CD14-positive monocyte (primary cell): ENCODE results near the gene CSRP1. TPM values are rescaled to one million over a fixed set of nuclear protein-coding genes. Genes with fewer than 3 reads are reported as not detected.

Source experiments
- DNase-seq, 3 donors: peaks; one replicate each; pipeline ENCODE4 v3.0.0-alpha.2; 2011 to 2022
- H2AFZ ChIP-seq: 2 replicates; pipeline ENCODE4 v1.6.0; 2012; ENCODE audit warnings: mild to moderate bottlenecking, low read depth, low read length, inconsistent platforms; ENCODE audit not compliant: insufficient read depth, poor library complexity, severe bottlenecking
- H3K27ac ChIP-seq, 2 donors: 1 replicate in 1 of 2; 2 replicates in 1 of 2; pipeline ENCODE4 v1.5.1; 2012 to 2013; ENCODE audit warnings: low read length in 2 of 2, control low read depth in 1 of 2, inconsistent platforms in 1 of 2, low read depth in 1 of 2, mild to moderate bottlenecking in 1 of 2
- H3K27me3 ChIP-seq, 2 donors: one replicate each; pipeline versions ENCODE4 v1.6.0 to v1.6.1; 2011 to 2013; ENCODE audit warnings: low read length in 2 of 2; ENCODE audit not compliant: control insufficient read depth in 2 of 2, insufficient read depth in 2 of 2
- H3K36me3 ChIP-seq, 2 donors: replicated peaks in 1 of 2; 1 replicate in 1 of 2; 2 replicates in 1 of 2; pipeline versions ENCODE4 v1.5.1 to v1.6.1; 2012 to 2013; ENCODE audit warnings: low read length in 2 of 2, control low read depth in 1 of 2, inconsistent platforms in 1 of 2, mild to moderate bottlenecking in 1 of 2; ENCODE audit not compliant: insufficient read depth in 2 of 2, control insufficient read depth in 1 of 2
- H3K4me1 ChIP-seq, 2 donors: 1 replicate in 1 of 2; 2 replicates in 1 of 2; pipeline versions ENCODE4 v1.5.1 to v1.6.1; 2012 to 2013; ENCODE audit warnings: low read length in 2 of 2, control low read depth in 1 of 2, inconsistent platforms in 1 of 2, mild to moderate bottlenecking in 1 of 2, moderate library complexity in 1 of 2; ENCODE audit not compliant: insufficient read depth in 2 of 2, control insufficient read depth in 1 of 2
- H3K4me2 ChIP-seq: replicated peaks from 2 replicates; pipeline ENCODE3; 2012; ENCODE audit warnings: low read length, moderate library complexity, mild to moderate bottlenecking; ENCODE audit not compliant: poor library complexity, severe bottlenecking; ENCODE audit errors: extremely low read depth
- H3K4me3 ChIP-seq, 3 experiments: fragments of 200-600 bp in 1 of 3; sonication (generic) in 1 of 3; replicated peaks in 1 of 3; 1 replicate in 2 of 3; 2 replicates in 1 of 3; pipeline ENCODE4 v1.5.1; 2011 to 2013; ENCODE audit warnings: low read length in 3 of 3, mild to moderate bottlenecking in 3 of 3, control low read depth in 2 of 3, low read depth in 2 of 3, inconsistent platforms in 1 of 3, moderate library complexity in 1 of 3
- H3K79me2 ChIP-seq: 2 replicates; pipeline ENCODE4 v1.6.0; 2012; ENCODE audit warnings: mild to moderate bottlenecking, control low read depth, inconsistent platforms, low read length, moderate library complexity; ENCODE audit not compliant: insufficient read depth
- H3K9ac ChIP-seq: 2 replicates; pipeline ENCODE4 v1.6.0; 2017; ENCODE audit warnings: low read length, mild to moderate bottlenecking; ENCODE audit not compliant: insufficient read depth, poor library complexity, severe bottlenecking
- H3K9me3 ChIP-seq, 2 donors: replicated peaks in 1 of 2; 1 replicate in 1 of 2; 2 replicates in 1 of 2; pipeline versions ENCODE4 v1.5.1 to v1.6.1; 2012 to 2013; ENCODE audit warnings: low read length in 2 of 2, control low read depth in 1 of 2; ENCODE audit not compliant: control insufficient read depth in 1 of 2, insufficient read depth in 1 of 2
- H4K20me1 ChIP-seq: 2 replicates; pipeline ENCODE4 v1.6.0; 2012; ENCODE audit warnings: mild to moderate bottlenecking, low read length, control low read depth, moderate library complexity; ENCODE audit not compliant: insufficient read depth
- H3K27ac Mint-ChIP-seq, 7 donors: one replicate each; pipeline ENCODE4 v1.8.0; 2020; ENCODE audit warnings: mild to moderate bottlenecking in 7 of 7, mixed read lengths in 7 of 7, moderate library complexity in 6 of 7, inconsistent platforms in 2 of 7
- H3K27me3 Mint-ChIP-seq, 3 donors: one replicate each; pipeline ENCODE4 v1.8.0; 2021 to 2022; ENCODE audit warnings: low read depth in 3 of 3, mild to moderate bottlenecking in 3 of 3, mixed read lengths in 3 of 3, moderate library complexity in 3 of 3, inconsistent platforms in 1 of 3
- H3K36me3 Mint-ChIP-seq, 2 donors: one replicate each; pipeline ENCODE4 v1.8.0; 2020; ENCODE audit warnings: mixed read lengths in 2 of 2, inconsistent platforms in 1 of 2, mild to moderate bottlenecking in 1 of 2
- H3K4me1 Mint-ChIP-seq: one replicate; pipeline ENCODE4 v1.8.0; 2020; ENCODE audit warnings: mild to moderate bottlenecking, mixed read lengths
- H3K4me3 Mint-ChIP-seq, 2 donors: one replicate each; pipeline ENCODE4 v1.8.0; 2020; ENCODE audit warnings: mild to moderate bottlenecking in 2 of 2, mixed read lengths in 2 of 2, moderate library complexity in 1 of 2
- H3K9me3 Mint-ChIP-seq, 7 donors: one replicate each; pipeline ENCODE4 v1.8.0; 2020 to 2022; ENCODE audit warnings: mixed read lengths in 7 of 7, mild to moderate bottlenecking in 6 of 7, moderate library complexity in 6 of 7, inconsistent platforms in 2 of 7
- CTCF ChIP-seq: fragments of 200-600 bp; IDR thresholded peaks from one replicate; pipeline ENCODE4 v1.8.0; 2022; ENCODE audit warnings: antibody characterized with exemption, mild to moderate bottlenecking
- WGBS: methylation state at CpG from one replicate; pipeline ENCODE4 v1.1.5; 2013; ENCODE audit warnings: missing lambda C conversion rate; ENCODE audit not compliant: insufficient coverage; 5-methylcytosine and 5-hydroxymethylcytosine counted together
- intact Hi-C, 2 donors: fragments of 100-400 bp; cut with micrococcal nuclease; formaldehyde crosslinking; loops; one replicate each; pipeline versions ENCODE4 v1.15.0 to v1.15.1; 2023
- polyA plus RNA-seq, 3 donors: library from polyadenylated mRNA; depleted of rRNA in 1 of 3; unstranded in 2 of 3; stranded (reverse) in 1 of 3; fragments of 300-500 nt in 2 of 3; fragments of >200 nt in 1 of 3; fragmentation: Illumina TruSeq in 2 of 3; gene quantifications; 1 replicate in 2 of 3; 2 replicates in 1 of 3; pipeline ENCODE4 v1.2.3, GENCODE V29; 2012 to 2021

CSRP1 gene
- polyA plus RNA-seq, 3 donors: 87.4 to 111 (median 98.8) TPM

DNA sequence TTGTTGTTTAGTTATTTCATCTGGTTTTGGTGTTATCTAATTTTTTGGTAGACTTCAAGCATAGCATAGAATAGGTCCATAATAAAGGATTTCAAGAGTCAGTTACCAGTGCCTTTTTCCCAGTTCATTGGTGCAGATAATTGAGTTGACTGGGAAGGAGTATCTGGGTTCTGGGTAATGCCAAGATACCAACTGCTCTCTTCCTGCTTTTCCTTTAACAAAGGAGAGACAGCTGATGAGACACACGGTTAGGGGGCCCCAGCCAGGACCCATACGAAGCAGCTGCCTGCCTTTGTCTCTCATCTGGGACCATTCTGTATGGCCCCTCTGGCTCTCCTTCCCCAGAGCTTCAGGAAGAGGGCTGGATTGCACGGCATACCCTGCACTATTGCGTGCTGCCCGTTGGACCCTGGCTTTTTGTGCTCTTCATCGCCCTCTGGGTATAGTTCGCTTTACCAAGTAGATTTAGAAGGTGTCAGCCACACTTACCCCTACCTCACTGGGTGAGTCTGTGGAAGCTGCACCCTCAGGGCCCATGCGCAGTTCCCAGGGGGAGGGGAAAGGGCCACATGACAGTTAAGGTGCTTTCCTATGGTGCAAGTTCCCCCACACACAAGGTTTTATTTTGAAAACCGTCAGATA lies 39.0 kb upstream of the CSRP1 start:
- Histone ChIP-seq H3K4me3 (no peak overlapping the region), H3K4me1 (peaks cover 42 to 52% of the 10 kb centered on the region in 2 donors), H4K20me1 (no peaks in the 10 kb centered on the region), H3K79me2 (no peaks in the 10 kb centered on the region), H3K27ac (no peak overlapping the region), H2AFZ (peak overlapping the region; percentile 33), H3K9me3 (no peaks in the 10 kb centered on the region), H3K4me2 (no peak overlapping the region), H3K36me3 (no peaks in the 10 kb centered on the region), H3K27me3 (no peaks in the 10 kb centered on the region), H3K9ac (no peak overlapping the region)
- Mint-ChIP-seq H3K9me3 (peaks cover 0 to 3% (median 0%) of the 10 kb centered on the region in 7 donors), H3K36me3 (peaks cover 0 to 7% of the 10 kb centered on the region in 2 donors), H3K27ac (peak overlapping the region in 2 of 7 donors; percentile 9 to 69), H3K27me3 (peaks cover 1 to 10% (median 2%) of the 10 kb centered on the region in 3 donors), H3K4me1 (peaks cover 53% of the 10 kb centered on the region), H3K4me3 (no peak overlapping the region)
- TF ChIP-seq CTCF: no peak
- intact Hi-C loops: no loop called here
- WGBS: 0% methylated on average over 2 of the region's 9 CpGs
- peak in 1 of 3 donors; percentile 66 for DNase-seq

DNA sequence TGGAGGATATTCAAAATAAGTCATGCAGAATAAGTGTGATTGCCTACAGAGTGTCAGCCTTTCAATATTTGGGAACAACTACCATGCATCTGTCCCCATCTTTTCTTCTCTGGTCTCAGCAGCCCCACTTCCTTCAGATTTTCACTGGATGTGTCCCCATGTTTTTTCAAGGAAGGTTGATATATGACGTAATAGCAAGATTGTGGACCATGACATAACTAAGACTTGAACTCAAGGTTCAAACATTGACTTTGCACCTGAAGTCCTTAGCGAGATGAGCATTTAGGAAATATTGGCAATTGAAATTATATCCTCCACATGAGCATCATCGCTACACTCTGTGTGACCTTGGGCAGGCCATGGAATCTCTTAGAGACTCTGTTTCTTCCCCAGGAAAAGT lies 37.8 kb upstream of the CSRP1 start:
- H3K36me3 ChIP-seq: no peaks in the 10 kb centered on the region
- Mint-ChIP-seq H3K27ac (peak overlapping the region in 4 of 7 donors; percentile 32 to 74 (median 64)), H3K4me1 (peaks cover 61% of the 10 kb centered on the region), H3K9me3 (peaks cover 0 to 9% (median 0%) of the 10 kb centered on the region in 7 donors), H3K27me3 (peaks cover 10 to 22% (median 10%) of the 10 kb centered on the region in 3 donors), H3K4me3 (peak overlapping the region in 1 of 2 donors; percentile 49), H3K36me3 (peaks cover 0 to 10% of the 10 kb centered on the region in 2 donors)
- intact Hi-C loops: no loop called here
- no peak overlapping the region for H3K4me2 ChIP-seq
- no peak overlapping the region for H2AFZ ChIP-seq
- WGBS: 100% methylated on average over 2 of the region's 3 CpGs
- no peak overlapping the region for H3K4me3 ChIP-seq
- no peaks in the 10 kb centered on the region for H4K20me1 ChIP-seq
- H3K79me2 ChIP-seq: no peaks in the 10 kb centered on the region
- peaks cover 8 to 11% of the 10 kb centered on the region in 2 donors for H3K27me3 ChIP-seq
- DNase-seq: no peak
- no peaks in the 10 kb centered on the region for H3K9me3 ChIP-seq
- H3K4me1 ChIP-seq: peaks cover 47 to 58% of the 10 kb centered on the region in 2 donors
- TF ChIP-seq CTCF: no peak
- H3K9ac ChIP-seq: no peak overlapping the region
- no peak overlapping the region for H3K27ac ChIP-seq
